Measurements from ENCODE around the gene SLPI.

The SLPI gene

DNA sequence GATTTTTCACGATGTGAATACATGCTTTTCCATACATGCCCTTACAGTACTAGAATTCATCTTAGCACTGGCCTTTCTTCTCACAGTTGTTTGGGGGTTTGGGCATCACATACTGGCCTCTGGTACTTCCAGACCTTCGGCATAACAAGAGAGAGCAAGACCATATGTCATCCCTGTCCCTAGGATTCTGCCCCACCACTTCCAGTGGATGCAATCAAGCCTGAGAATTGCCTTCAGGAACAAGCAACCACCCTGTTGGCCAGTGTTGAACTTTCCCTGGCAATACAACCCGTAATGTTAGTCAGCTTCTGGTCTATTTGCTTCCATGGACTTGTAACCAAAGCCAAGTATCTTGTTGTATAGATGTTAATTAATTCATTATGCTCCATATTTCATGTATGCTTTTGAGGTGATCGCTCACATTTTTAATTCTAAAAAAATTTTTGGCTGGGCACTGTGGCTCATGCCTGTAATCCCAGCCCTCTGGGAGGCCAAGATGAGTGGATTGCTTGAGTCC is 15.4 kb upstream of the SLPI start:
- DNase-seq (ENCODE audit: low spot score) = no peak

DNA sequence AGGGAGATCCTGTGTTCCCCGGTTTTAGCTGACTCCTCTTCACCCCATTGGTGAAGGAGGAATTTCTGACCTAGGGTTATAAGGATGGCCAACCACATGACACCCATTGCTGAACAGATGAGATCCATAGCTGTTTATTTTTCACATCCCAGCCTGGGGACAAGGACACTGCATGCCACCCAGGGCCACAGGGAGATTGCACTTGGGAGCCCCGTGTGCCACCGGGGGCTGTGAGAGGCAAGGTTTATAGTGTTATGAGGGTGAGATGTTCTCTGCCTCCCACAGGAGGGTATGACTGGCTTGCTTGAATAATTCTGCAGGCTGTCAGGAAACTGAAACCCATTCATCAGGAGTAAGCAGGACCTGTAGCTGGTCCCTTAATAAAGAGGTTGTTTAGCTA is 14.7 kb upstream of the SLPI start:
- DNase-seq (ENCODE audit: low spot score) = no peak

DNA sequence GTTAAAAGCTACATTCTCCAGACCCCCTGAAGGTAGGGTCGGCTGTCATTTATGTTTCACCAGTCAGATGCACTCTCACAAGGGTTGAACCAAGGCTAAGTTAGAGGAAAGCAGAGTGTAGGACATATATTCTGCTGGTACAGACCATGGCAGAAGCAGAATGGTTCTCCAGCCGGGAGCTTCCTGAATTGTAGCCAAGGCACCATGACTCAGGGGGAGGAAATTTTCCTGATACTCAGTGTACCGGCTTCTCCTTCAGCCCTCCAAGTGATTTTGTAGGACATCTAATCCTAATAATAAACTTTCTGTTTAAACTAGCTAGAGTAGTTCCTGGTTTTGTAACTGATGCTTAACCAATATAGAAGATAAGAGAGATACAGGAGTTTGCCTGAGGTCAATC is 14.2 kb upstream of the SLPI start:
- DNase-seq (ENCODE audit: low spot score) = no peak

DNA sequence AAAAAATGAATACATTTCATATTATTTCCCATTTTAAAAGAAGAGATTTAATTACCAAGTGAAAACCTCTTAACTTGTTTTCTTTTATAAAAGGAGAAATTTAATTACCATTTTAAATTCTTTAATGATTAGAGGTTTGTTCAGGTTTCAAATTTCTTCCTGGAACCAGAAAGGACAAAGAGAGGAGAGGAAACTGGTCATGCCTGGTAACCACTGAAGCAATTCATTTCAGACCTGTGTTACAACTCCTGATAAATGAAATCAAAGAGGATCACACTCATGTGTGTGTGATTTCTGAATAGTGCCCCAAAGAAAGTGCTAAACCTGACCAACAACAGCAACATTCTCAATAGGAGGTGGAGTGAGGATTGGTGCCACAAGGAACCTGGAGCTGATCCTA is 12.6 kb upstream of the SLPI start:
- no peak for DNase-seq (ENCODE audit: low spot score)

DNA sequence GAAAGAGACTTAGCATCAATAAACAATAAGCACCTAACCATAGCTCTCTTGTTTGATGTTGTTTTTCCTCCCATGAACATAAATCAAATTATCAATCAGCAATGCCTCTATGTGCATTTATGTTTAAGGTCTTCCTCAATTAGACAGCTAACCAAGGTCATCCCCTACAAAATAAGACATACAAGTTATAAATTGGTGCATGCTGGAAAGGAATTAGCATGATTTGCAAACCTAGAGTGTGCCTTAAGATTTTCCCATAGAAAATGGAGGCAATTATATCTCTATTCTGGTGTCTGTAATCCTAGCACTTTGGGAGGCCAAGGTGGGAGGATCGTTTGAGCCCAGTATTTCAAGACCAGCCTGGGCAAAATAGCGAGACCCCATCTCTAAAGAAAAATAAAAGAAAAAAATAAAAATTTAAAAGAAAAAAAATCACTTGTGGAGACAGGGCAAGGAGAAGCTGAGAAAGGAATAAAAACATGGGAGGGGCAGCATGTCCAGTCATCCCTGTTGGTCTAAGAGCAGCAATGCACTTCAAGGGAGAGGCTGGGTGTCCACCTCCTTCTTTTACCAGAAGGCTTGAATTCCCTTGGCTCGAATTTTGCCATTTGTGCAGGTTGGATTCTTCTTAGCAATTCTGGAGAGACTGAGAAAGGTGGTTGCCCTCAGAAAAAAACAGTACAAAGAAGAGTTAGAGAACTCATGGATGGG is 9.3 kb upstream of the SLPI start:
- DNase-seq (ENCODE audit: low spot score) = no peak

DNA sequence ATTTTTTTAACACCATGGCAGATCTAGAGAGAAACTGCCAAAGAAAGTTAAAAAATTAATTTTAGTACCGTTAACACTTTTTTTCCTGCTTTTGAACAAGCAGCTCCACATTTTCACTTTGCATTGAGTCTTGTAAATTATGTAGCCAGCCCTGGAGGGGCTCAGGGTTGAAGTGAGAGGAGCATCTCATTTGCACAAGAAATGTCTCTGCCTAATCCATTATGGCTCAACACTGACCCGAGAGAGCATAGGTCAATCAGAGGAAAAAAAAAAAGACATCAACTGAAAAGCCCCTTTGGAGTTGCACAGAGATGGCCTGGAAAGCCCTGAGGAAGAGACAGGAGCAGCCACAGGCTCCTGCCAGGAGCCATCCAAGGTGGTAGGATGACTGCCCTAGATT is 4.3 kb upstream of the SLPI start:
- DNase-seq (ENCODE audit: low spot score) = no peak

DNA sequence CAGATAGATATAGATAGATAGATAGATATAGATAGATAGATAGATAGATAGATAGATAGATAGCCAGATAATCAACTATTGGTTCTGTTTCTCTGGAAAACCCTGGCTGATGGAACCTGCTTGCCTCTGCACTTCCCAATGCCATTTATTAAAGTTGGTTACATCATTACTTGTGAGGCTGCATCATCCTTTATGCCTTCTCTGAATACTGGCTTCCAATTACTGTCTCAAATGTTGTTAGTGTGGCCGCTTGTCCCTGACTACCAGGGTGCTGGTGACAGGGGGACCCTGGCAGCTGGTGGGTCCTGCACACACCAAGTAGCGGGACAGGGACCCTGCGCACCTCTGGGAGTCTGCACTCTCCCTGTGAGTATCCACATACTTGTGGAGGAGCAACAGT is 3.9 kb upstream of the SLPI start:
- no peak for DNase-seq (ENCODE audit: low spot score)

DNA sequence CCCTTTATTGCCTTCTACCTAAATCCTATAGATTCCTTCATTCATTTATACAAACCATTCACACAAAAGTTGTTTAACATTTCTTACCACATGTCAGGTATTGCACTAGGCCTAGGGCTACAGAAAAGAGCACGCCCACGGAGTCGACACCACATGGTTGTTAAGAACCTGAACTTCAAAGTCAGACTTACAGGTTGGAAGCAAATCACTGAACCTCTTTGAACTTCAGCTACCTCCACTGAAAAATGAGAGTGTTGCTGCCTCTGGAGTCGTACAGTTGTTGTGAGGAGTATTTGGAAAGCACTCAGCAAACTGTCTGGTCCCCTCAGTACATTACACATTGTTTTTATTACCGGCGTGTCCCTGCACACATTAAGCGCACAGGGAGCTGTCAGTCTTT is 3.3 kb upstream of the SLPI start:
- no peak for DNase-seq (ENCODE audit: low spot score)

DNA sequence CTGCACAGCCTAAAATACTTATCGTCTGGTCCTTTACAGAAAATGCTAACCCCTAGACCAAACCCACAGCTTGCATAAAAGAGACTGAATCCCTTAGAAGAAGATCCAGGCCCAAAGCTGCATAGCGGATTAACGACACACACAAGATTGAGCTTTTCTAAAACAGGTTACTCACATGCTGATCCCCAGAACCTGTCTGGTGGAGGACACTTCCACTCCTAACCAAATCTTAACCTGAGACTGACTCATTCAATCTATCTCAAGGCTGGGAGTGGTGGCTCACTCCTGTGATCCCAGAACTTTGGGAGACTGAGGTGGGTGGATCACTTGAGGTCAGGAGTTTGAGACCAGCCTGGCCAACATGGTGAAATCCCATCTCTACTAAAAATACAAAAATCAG is 2.8 kb upstream of the SLPI start:
- DNase-seq (ENCODE audit: low spot score) = no peak

DNA sequence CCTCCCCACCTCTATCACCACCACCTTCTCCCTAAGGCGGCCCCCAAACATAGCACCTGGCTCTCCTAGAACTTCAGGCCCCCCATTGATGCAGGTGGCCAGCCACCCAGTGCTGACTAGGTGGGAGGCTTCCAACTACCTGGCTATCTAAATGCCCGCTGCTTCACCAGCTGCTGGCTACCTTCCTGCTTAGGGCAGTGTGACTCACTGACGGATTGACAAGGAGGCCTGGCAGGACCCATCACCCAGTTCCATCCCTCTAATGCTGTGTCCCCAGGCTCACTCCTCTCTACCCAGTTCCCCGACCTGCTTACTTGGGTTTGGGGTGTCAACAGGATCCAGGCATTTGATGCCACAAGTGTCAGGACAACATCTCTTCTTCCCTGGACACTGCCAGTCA is 1.1 kb downstream of the SLPI start:
- no peak for DNase-seq (ENCODE audit: low spot score)

DNA sequence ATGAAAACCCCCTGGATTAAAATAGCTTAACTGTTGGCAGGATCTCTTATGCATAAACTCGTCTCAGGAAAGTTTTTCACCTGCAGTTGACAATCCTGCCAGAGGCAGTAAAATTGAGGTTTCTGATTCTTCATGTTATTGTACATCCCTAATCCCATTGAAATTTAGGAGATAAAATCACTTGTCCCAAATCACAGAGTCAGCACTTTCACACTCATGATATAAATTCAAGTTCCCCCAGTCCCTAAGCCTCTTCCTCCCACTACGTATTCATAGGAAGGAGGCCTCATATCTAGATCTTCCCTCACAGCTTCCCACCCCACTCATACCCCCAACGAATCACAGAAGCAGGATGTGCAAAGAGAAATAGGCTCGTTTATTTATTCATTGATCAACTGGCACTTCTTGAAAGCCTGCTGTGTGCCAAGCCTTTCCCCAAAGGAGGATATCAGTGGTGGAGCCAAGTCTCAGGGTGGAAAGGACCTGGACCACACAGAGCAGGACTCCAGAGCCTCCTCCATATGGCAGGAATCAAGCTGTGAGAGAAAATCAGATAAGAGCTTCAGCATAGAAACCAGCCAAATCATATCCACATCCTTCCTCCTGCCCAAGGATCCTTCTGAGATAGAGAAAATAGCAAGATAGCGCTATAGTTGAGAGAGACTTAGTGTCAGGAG is 2.3 kb downstream of the SLPI start:
- peak; percentile 7 for DNase-seq (ENCODE audit: low spot score)

DNA sequence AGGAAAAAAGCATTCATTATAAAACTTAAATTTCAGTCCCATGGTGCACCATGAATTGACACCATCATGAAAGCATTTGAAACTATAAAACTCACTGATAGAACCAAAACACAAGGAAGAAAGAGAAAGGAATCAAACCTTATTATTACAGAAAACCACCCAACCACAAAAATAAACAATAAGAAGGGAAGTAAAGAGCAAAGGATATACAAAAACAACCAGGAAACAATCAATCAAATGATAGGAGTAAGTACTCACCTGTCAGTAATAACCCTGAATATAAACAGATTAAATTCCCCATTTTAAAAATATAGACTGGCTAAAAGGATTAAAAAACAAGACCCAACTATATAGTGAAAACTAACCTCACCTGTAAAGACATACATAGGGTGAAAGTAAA is 5.8 kb downstream of the SLPI start:
- no peak for DNase-seq (ENCODE audit: low spot score)

DNA sequence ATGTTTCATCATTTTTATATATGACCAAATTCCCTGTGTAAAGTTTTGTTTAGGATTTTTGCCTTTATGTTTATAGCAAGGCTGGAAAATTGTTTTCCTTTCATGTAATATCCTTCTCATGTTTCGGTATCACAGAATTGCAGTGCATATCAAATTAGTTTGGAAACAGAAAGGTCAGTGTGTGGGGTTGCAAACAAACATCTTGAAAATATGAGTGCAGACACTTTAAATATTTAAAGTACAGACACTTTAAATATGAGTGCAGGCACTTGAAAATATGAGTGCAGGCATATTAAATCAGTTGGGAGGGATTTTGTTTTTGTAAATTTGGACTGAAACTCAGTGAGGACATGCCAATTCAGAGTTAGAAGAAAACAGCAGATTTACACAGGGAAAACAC is 6.5 kb downstream of the SLPI start:
- DNase-seq (ENCODE audit: low spot score) = no peak

DNA sequence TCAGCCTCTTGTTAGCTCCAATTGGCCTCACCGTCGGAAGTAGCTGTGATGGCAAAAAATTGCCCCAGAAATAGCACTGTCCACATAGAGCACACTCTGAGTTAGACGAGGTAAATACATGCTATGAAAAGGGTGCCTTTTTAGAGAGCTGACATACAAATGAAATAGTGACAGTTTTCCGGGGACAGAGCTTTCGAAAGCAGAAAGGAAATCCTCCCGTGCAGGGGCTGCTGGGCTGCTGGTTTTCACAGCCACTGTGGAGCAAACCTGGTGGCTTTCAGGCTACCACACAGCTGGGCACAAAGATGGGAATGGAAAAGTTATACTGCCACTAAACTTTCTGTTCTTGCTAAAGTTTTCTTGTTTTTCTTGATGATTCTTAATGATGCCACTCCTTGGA is 8.3 kb downstream of the SLPI start:
- DNase-seq (ENCODE audit: low spot score) = no peak

DNA sequence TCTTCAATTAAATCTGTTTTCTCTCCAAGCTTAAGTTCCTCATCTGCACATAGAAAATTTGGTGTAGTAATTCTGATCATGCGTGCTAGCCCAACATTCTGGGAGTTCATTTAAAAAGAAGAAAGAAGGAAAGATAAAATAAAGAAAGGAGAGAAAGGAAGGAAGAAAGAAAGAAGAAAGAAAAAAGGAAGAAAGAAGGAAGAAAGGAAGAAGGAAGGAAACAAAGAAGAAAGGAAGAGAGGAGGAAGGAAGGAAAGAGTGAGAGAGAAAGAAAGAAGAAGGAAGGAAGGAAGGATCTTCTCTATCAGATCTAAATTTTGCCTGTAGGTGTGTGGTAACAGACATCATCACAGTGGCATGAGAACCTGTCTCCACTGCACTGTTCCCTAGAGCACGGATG is 16.2 kb downstream of the SLPI start:
- DNase-seq (ENCODE audit: low spot score) = no peak

DNA sequence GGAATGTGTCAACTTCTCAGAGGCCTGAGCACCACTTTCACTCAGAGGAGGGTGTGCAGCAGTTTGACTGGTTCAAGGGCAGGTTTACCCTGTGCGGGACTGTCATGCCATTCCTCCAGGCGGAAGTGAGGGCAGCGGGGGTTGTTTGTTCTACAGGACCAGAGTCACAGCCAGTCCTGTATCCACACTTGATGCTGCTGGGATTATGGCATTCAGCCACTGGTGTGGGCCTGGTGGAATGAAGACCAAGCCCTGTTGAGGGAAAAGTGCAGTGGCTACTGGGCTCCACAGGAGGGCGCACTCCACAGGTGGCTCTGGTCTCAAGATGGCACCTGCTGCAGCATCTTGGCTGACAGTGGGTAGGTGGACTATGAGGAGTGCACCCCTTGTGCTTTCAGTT is 18.4 kb downstream of the SLPI start:
- no peak for DNase-seq (ENCODE audit: low spot score)

DNA sequence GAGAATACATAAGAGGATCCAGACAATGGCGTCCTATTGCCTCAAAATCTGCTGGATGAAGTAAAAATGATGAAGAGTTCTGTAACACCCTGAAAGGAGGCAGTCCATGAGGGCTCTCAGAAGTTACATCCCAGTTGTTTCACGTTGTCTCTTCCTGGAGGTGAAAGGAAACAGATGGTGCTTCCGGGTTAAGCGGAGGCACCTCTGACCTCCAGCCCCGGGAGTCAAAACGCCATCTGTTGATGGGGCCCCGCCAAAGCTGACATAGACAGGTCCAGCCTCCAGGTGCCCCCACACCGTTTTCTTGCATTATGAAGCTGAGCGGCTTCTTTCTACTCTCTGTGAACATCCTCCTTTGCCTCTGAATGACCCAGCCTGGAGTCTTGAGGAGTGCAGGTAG is 23.7 kb downstream of the SLPI start:
- no peak for DNase-seq (ENCODE audit: low spot score)

DNA sequence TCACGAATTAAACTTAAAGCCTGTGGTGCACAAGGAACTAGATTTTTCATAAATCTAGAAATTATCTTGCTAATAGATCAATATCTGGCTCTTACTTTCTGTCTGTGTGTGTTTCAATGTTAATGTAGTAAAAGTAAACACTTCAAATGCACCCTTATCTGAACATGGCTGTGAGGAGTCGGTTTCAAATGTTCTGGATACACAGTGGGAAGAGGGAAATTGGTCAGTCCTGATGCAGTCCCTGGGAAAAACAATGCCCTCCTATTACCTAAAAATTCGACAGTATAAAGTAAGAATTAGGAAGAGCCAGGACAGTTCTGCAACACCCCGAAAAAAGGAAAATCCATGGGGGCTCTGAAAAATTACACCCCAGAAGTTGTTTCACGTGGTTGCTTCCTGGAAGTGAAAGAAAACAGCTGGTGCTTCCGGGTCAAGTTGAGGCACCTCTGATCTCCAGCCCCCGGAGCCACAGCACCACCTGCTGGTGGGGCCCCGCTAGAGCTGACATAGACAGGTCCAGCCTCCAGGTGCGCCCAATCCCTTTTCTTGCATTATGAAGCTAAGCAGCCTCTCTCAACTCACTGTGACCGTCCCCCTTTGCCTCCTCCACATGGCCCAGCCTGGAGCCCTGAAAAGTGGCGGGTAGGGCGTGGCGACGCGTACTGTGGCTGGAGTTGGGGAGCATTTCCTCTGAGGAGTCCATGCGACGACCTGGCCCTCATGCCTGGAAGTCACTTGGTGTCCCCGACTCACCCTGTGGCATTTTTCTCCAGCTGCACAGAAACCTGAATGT is 24.9 kb downstream of the SLPI start:
- no peak for DNase-seq (ENCODE audit: low spot score)

DNA sequence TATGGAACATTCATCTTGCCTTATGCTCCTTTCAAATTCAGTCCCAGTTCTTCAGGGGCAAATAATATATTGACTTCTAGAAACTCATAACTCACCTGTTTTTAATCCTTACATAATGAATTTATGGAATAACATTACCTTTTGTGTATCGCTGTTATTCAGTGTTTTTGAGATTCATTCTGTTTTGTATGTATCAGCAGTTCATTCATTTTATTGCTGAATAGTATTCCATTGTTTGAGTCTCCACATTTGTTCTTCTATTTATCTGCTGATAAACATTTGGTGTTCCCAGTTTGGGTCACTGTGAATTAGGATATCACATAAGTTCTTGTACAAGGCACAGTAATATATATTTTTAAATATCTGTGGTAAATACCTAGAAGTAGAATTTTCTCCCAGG is 28.1 kb downstream of the SLPI start:
- no peak for DNase-seq (ENCODE audit: low spot score)

DNA sequence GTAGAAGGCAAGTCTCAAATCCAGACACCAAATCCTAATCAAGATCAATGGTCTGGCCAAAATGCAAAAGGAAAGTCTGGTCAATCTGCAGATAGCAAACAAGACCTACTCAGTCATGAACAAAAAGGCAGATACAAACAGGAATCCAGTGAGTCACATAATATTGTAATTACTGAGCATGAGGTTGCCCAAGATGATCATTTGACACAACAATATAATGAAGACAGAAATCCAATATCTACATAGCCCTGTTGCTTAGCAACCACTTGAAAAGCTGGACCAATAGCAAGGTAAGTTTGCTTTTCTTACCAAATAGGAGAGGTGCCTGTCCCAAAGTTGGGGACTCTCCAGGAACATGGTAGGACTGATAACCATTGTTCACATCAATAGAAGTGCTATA is 31.2 kb downstream of the SLPI start:
- no peak for DNase-seq (ENCODE audit: low spot score)

DNA sequence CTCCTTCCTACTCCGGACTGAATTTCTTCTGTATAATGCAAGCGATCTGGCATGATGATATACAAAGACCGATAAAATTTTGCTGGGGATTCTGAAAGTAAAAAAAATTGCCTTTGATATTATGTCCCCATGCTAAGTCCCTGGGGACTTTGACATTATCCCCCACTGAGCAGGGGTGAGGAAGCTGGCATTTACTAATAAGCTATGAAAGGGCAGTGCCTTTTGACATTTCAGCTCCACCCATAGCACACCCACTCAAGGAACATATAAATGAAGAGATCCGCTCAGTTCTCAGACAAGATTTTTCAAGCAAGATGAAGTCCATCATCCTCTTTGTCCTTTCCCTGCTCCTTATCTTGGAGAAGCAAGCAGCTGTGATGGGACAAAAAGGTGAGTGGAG is 33.3 kb downstream of the SLPI start, which contains the start of gene SEMG2:
Gene SEMG2 (plus strand): TSS at position 298 of the 400 bp plus-strand sequence. CDS start 17 bp downstream, at position 315.
- DNase-seq (ENCODE audit: low spot score) = no peak

DNA sequence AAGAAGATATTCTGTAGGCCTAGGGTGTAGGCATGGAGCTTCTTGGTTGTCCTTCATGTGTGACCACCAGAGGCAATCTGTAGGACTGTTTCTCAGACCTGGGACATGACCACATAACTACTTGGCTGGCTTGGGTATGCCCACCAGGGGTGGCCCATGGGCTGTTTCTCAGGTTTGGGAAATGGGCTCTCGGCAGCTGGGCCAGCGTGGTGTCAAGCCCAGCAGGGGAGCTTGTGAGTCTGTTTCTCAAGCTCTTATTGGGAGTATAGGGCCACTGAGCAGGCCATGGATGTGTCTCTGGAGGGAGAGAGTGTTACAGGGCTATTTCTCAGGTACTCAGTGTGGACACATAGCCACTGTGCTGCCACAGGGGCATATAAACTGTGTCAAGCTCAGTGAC is 35.7 kb downstream of the SLPI start:
- no peak for DNase-seq (ENCODE audit: low spot score)

DNA sequence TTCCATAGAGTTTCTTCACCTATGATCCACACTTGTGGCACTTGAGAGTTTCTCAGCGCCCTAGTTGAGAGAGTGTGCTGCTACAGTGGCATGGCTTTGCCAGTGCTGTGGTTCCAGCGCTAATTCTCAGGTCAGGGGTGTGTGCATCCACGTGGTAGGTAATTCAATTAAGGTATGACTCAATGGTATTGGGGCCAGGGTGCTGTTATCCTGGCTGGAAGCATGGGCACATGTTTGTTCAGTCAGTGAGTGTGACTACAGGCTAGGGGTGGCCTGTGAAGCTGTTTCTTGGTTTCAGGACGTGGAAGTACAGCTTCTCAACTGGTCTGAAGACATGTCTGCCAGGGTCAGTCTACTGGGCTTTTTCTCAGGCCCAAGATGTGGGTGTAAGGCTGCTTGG is 36.2 kb downstream of the SLPI start:
- no peak for DNase-seq (ENCODE audit: low spot score)
